ENCODE results near the gene ANKRD55. TPM values are rescaled to one million over a fixed set of nuclear protein-coding genes. Genes with fewer than 3 reads are reported as not detected.

Gene ANKRD55
- total RNA-seq, 3 donors from 2014 or later (not counting 1 experiment from before 2014, with no cell fraction given): 0.88 TPM; not detected in 2

- no peaks in the 10 kb centered on the region for H3K4me1 ChIP-seq (ENCODE audit: control insufficient read depth, insufficient read depth, low read length)
- no peak overlapping the region for H3K4me3 ChIP-seq (ENCODE audit: low read length)
- H3K36me3 ChIP-seq (ENCODE audit: control insufficient read depth, insufficient read depth, low read length): no peaks in the 10 kb centered on the region
- no peaks in the 10 kb centered on the region for H3K27me3 Mint-ChIP-seq (ENCODE audit: low read depth in 2 of 2)
- no peak overlapping the region for H3K4me3 Mint-ChIP-seq
- no peaks in the 10 kb centered on the region for H3K27me3 ChIP-seq (ENCODE audit: control insufficient read depth, insufficient read depth, low read length)
- no peaks in the 10 kb centered on the region for H3K9me3 Mint-ChIP-seq
- H3K9me3 ChIP-seq (ENCODE audit: control insufficient read depth, insufficient read depth, low read length): no peaks in the 10 kb centered on the region
- DNase-seq: no peak
- H3K4me1 Mint-ChIP-seq: no peaks in the 10 kb centered on the region
- H3K27ac Mint-ChIP-seq: no peak overlapping the region
- intact Hi-C loops (cut with micrococcal nuclease): no loop called here
- no peak for ATAC-seq
- WGBS (ENCODE audit: insufficient coverage): 88% methylated on average over 6 of the region's 6 CpGs
- TF ChIP-seq CTCF (IDR thresholded peaks at IDR 0.05): no peak
- no peak overlapping the region for H3K27ac ChIP-seq (ENCODE audit: low read length)
- H3K36me3 Mint-ChIP-seq: no peaks in the 10 kb centered on the region
Observed at GRCh38 chr5:56078278-56079156, 154.6 kb downstream of the ANKRD55 start.

- no peaks in the 10 kb centered on the region for H3K36me3 ChIP-seq (ENCODE audit: control insufficient read depth, insufficient read depth, low read length)
- ATAC-seq (no peak), DNase-seq (no peak)
- H3K4me3 ChIP-seq (ENCODE audit: low read length): no peak overlapping the region
- Mint-ChIP-seq H3K27ac (no peak overlapping the region), H3K9me3 (no peaks in the 10 kb centered on the region), H3K4me1 (no peaks in the 10 kb centered on the region), H3K4me3 (no peak overlapping the region), H3K27me3 (ENCODE audit: low read depth in 2 of 2) (peaks cover 0 to 1% of the 10 kb centered on the region in 2 donors), H3K36me3 (no peaks in the 10 kb centered on the region)
- no peaks in the 10 kb centered on the region for H3K4me1 ChIP-seq (ENCODE audit: control insufficient read depth, insufficient read depth, low read length)
- H3K9me3 ChIP-seq (ENCODE audit: control insufficient read depth, insufficient read depth, low read length): no peaks in the 10 kb centered on the region
- intact Hi-C loops (cut with micrococcal nuclease): no loop called here
- 89% methylated on average over 7 of the region's 7 CpGs for WGBS (ENCODE audit: insufficient coverage)
- TF ChIP-seq CTCF (IDR thresholded peaks at IDR 0.05): no peak
- no peaks in the 10 kb centered on the region for H3K27me3 ChIP-seq (ENCODE audit: control insufficient read depth, insufficient read depth, low read length)
- no peak overlapping the region for H3K27ac ChIP-seq (ENCODE audit: low read length)
Observed at GRCh38 chr5:56077796-56078233, 155.3 kb downstream of the ANKRD55 start.

GRCh38 chr5:56076486-56076885 lies 156.6 kb downstream of the ANKRD55 start:
- no peak for TF ChIP-seq CTCF (IDR thresholded peaks at IDR 0.05)
- 90% methylated on average over 3 of the region's 3 CpGs for WGBS (ENCODE audit: insufficient coverage)
- Histone ChIP-seq H3K36me3 (ENCODE audit: control insufficient read depth, insufficient read depth, low read length) (no peaks in the 10 kb centered on the region), H3K4me3 (ENCODE audit: low read length) (no peak overlapping the region), H3K4me1 (ENCODE audit: control insufficient read depth, insufficient read depth, low read length) (peaks cover 1% of the 10 kb centered on the region), H3K27ac (ENCODE audit: low read length) (no peak overlapping the region), H3K27me3 (ENCODE audit: control insufficient read depth, insufficient read depth, low read length) (no peaks in the 10 kb centered on the region), H3K9me3 (ENCODE audit: control insufficient read depth, insufficient read depth, low read length) (no peaks in the 10 kb centered on the region)
- ATAC-seq (no peak), DNase-seq (no peak)
- Mint-ChIP-seq H3K27me3 (ENCODE audit: low read depth in 2 of 2) (peaks cover 0 to 2% of the 10 kb centered on the region in 2 donors), H3K4me1 (peaks cover 0 to 4% of the 10 kb centered on the region in 2 donors), H3K36me3 (no peaks in the 10 kb centered on the region), H3K9me3 (no peaks in the 10 kb centered on the region), H3K4me3 (no peak overlapping the region), H3K27ac (no peak overlapping the region)
- intact Hi-C loops (cut with micrococcal nuclease): no loop called here
